Sigmoid colon (tissue), 7 donors: Measurements from ENCODE around the gene CCDC187. TPM values are rescaled to one million over a fixed set of nuclear protein-coding genes. Genes with fewer than 3 reads are reported as not detected.

Experiments used
- DNase-seq: peaks from one replicate; pipeline ENCODE4 v3.0.0-alpha.2; 2019
- H3K27ac ChIP-seq, 4 donors: fragments of 200-600 bp; sonication (generic); one replicate each; pipeline ENCODE4 v1.5.1; 2016 to 2019; ENCODE audit warnings: mild to moderate bottlenecking in 1 of 4
- H3K27me3 ChIP-seq, 3 donors: fragments of 200-600 bp; sonication (generic); one replicate each; pipeline ENCODE4 v1.5.1; 2019; ENCODE audit warnings: mild to moderate bottlenecking in 1 of 3
- H3K36me3 ChIP-seq, 4 donors: fragments of 200-600 bp; sonication (generic); one replicate each; pipeline ENCODE4 v1.5.1; 2016 to 2019
- H3K4me1 ChIP-seq, 4 donors: fragments of 200-600 bp; sonication (generic); one replicate each; pipeline ENCODE4 v1.5.1; 2017 to 2019
- H3K4me3 ChIP-seq, 4 donors: fragments of 200-600 bp; sonication (generic); one replicate each; pipeline ENCODE4 v1.5.1; 2017 to 2019; ENCODE audit warnings: mild to moderate bottlenecking in 2 of 4, moderate library complexity in 1 of 4
- H3K9me3 ChIP-seq, 4 donors: fragments of 200-600 bp in 3 of 4; sonication (generic) in 3 of 4; one replicate each; pipeline versions ENCODE4 v1.5.1 to v1.6.1; 2013 to 2019
- CTCF ChIP-seq, 4 experiments: fragments of 450-650 bp in 3 of 4; fragments of 200-600 bp in 1 of 4; IDR thresholded peaks; one replicate each; pipeline ENCODE4 v1.5.1; 2016 to 2019; ENCODE audit warnings: antibody characterized with exemption in 4 of 4, mild to moderate bottlenecking in 3 of 4, moderate library complexity in 2 of 4
- EP300 ChIP-seq, 4 donors: sonication (generic); formaldehyde crosslinking; IDR thresholded peaks; one replicate each; pipeline ENCODE4 v1.6.1; 2017; ENCODE audit warnings: antibody characterized with exemption in 4 of 4
- POLR2A ChIP-seq, 2 donors: fragments of 450-650 bp; IDR thresholded peaks; one replicate each; pipeline ENCODE4 v1.6.1; 2016; ENCODE audit warnings: antibody characterized with exemption in 2 of 2, mild to moderate bottlenecking in 2 of 2, moderate library complexity in 2 of 2
- POLR2AphosphoS5 ChIP-seq, 4 donors: sonication (generic); formaldehyde crosslinking; IDR thresholded peaks; one replicate each; pipeline ENCODE4 v1.6.1; 2017; ENCODE audit warnings: antibody characterized with exemption in 4 of 4
- WGBS, 2 donors: extraction: QIAGEN DNeasy Blood & Tissue Kit; methylation state at CpG; one replicate each; pipeline ENCODE4 v1.1.7; 2013; 5-methylcytosine and 5-hydroxymethylcytosine counted together
- intact Hi-C: fragments of 100-400 bp; cut with DNase I; formaldehyde crosslinking; loops from one replicate; pipeline ENCODE4 v1.15.1; 2023
- polyA plus RNA-seq, 3 donors: library from polyadenylated mRNA; stranded (reverse); fragments of 200-250 nt; gene quantifications; one replicate each; pipeline ENCODE4 v1.2.3, GENCODE V29; 2013
- total RNA-seq, 4 donors: library from RNA; depleted of rRNA; stranded (reverse); fragments of >200 nt; gene quantifications; one replicate each; pipeline ENCODE4 v1.1.0, GENCODE V29; 2016
- donor health status: healthy with polysubstance abuse.
- donor health status: Bipolar disorder and iron deficiency.
- donor health status: healthy.

The CCDC187 gene
- total and polyA plus RNA-seq, 7 donors, result 0.32 TPM; not detected in 6

- no peaks in the 10 kb centered on the region for H3K9me3 ChIP-seq
- H3K4me3 ChIP-seq, result no peak overlapping the region
- H3K4me1 ChIP-seq, result peaks cover 0 to 8% (median 6%) of the 10 kb centered on the region in 4 donors
- DNase-seq, result no peak
- no peak for TF ChIP-seq POLR2AphosphoS5 (IDR thresholded peaks at IDR 0.05)
- TF ChIP-seq CTCF (IDR thresholded peaks at IDR 0.05), result no peak
- no peak for TF ChIP-seq POLR2A (IDR thresholded peaks at IDR 0.05)
- no peak for TF ChIP-seq EP300 (IDR thresholded peaks at IDR 0.05)
- H3K36me3 ChIP-seq, result no peaks in the 10 kb centered on the region
- H3K27me3 ChIP-seq, result peaks cover 0 to 71% (median 14%) of the 10 kb centered on the region in 3 donors
- intact Hi-C loops, result no loop called here
- H3K27ac ChIP-seq, result no peak overlapping the region
- WGBS, 2 donors, result 83 to 93% methylated on average over 6 of the region's 6 CpGs
Measured at GRCh38 chr9:136279471-136279870, 24.4 kb downstream of the CCDC187 start.

DNA sequence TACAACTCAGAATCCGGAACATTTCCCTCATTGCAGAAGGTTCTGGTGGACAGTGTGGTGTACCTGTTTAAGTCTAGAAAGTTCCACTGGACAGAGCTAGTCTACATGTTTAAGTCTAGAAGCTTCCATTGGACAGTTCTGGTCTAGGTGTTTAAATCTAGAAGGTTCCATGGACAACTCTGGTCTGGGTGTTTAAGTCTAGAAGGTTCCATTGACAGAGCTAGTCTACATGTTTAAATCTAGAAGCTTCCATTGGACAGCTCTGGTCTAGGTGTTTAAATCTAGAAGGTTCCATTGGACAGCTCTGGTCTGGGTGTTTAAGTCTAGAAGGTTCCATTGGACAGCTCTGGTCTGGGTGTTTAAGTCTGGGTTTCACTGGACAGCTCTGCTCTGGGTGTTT, 25.0 kb downstream of the CCDC187 start:
- Histone ChIP-seq H3K36me3 (no peaks in the 10 kb centered on the region), H3K4me1 (peaks cover 0 to 8% (median 6%) of the 10 kb centered on the region in 4 donors), H3K9me3 (no peaks in the 10 kb centered on the region), H3K27me3 (peaks cover 0 to 65% (median 8%) of the 10 kb centered on the region in 3 donors), H3K4me3 (no peak overlapping the region), H3K27ac (no peak overlapping the region)
- WGBS, 2 donors, result 86 to 89% methylated on average over 1 of the region's 1 CpG
- intact Hi-C loops, result no loop called here
- DNase-seq, result no peak
- TF ChIP-seq POLR2A (IDR thresholded peaks at IDR 0.05) (no peak), EP300 (IDR thresholded peaks at IDR 0.05) (no peak), POLR2AphosphoS5 (IDR thresholded peaks at IDR 0.05) (no peak), CTCF (IDR thresholded peaks at IDR 0.05) (no peak)

DNA sequence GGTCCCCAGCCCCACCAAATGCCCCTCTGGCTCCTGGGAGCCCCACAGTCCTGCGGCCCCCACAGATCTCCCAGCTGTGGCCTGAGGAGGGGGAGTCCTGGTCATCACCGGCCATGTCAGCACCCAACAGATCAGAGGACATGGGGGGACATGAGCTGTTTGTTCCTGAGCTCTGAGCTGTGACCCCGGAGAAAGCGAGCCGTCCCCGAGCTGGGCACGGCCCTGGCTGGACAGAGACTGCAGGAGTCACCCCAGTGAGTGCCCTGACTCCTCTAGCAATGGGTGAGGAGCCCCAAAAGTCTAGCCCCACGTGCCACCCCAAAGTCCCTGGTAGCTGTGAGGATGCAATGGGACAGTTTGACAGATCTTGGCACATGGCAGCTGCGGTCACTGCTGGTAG, 25.7 kb downstream of the CCDC187 start:
- no peak for TF ChIP-seq POLR2AphosphoS5 (IDR thresholded peaks at IDR 0.05)
- TF ChIP-seq EP300 (IDR thresholded peaks at IDR 0.05), result no peak
- TF ChIP-seq POLR2A (IDR thresholded peaks at IDR 0.05), result no peak
- no peak for TF ChIP-seq CTCF (IDR thresholded peaks at IDR 0.05)
- Histone ChIP-seq H3K36me3 (no peaks in the 10 kb centered on the region), H3K27ac (no peak overlapping the region), H3K9me3 (no peaks in the 10 kb centered on the region), H3K4me3 (no peak overlapping the region), H3K27me3 (peaks cover 0 to 58% (median 4%) of the 10 kb centered on the region in 3 donors), H3K4me1 (peaks cover 0 to 2% (median under 1%) of the 10 kb centered on the region in 4 donors)
- intact Hi-C loops, result no loop called here
- 79 to 89% methylated on average over 9 of the region's 9 CpGs for WGBS, 2 donors
- no peak for DNase-seq

- intact Hi-C loops, result no loop called here
- no peaks in the 10 kb centered on the region for H3K9me3 ChIP-seq
- H3K4me3 ChIP-seq, result no peak overlapping the region
- no peaks in the 10 kb centered on the region for H3K4me1 ChIP-seq
- WGBS, 2 donors, result 85 to 89% methylated on average over 14 of the region's 14 CpGs
- no peak for TF ChIP-seq POLR2AphosphoS5 (IDR thresholded peaks at IDR 0.05)
- TF ChIP-seq POLR2A (IDR thresholded peaks at IDR 0.05), result no peak
- no peak for TF ChIP-seq EP300 (IDR thresholded peaks at IDR 0.05)
- no peak for TF ChIP-seq CTCF (IDR thresholded peaks at IDR 0.05)
- H3K27ac ChIP-seq, result no peak overlapping the region
- H3K36me3 ChIP-seq, result no peaks in the 10 kb centered on the region
- DNase-seq, result no peak
- peaks cover 0 to 53% (median 2%) of the 10 kb centered on the region in 3 donors for H3K27me3 ChIP-seq
Measured at GRCh38 chr9:136277746-136278145, 26.1 kb downstream of the CCDC187 start.

GRCh38 chr9:136276716-136277115, 27.2 kb downstream of the CCDC187 start:
- intact Hi-C loops, result no loop called here
- 72 to 82% methylated on average over 11 of the region's 11 CpGs for WGBS, 2 donors
- TF ChIP-seq CTCF (IDR thresholded peaks at IDR 0.05) (no peak), POLR2A (IDR thresholded peaks at IDR 0.05) (no peak), EP300 (IDR thresholded peaks at IDR 0.05) (no peak), POLR2AphosphoS5 (IDR thresholded peaks at IDR 0.05) (no peak)

More at GRCh38 chr9:136276716-136277115, 27.2 kb downstream of the CCDC187 start:
- DNase-seq, result no peak
- no peak overlapping the region for H3K4me3 ChIP-seq
- H3K27ac ChIP-seq, result no peak overlapping the region
- no peaks in the 10 kb centered on the region for H3K9me3 ChIP-seq
- H3K27me3 ChIP-seq, result peaks cover 0 to 44% (median 2%) of the 10 kb centered on the region in 3 donors
- H3K4me1 ChIP-seq, result no peaks in the 10 kb centered on the region
- H3K36me3 ChIP-seq, result no peaks in the 10 kb centered on the region
